ENCODE results near the gene PAQR6. TPM values are rescaled to one million over a fixed set of nuclear protein-coding genes. Genes with fewer than 3 reads are reported as not detected.

Gene PAQR6
- total RNA-seq, 1 donor from 2014 or later: 10.8 TPM

DNA sequence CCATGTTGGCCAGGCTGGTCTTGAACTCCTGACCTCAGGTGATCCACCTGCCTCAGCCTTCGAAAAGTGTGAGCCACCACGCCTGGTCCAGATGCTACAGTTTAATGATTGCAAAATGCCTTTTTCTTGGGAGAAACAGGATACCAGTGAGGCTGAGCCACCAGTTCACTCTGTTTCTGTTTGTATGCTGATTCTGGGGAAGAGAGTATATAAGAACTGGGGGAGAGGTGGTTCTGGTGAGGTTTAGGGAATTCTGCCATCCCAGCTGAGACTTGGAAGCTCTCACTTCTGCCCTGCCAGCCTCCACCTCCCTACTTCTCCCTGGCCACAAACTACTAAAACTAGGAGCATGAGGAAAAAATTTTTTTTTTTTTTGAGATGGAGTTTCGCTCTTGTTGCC is 43.2 kb downstream of the PAQR6 start:
- Mint-ChIP-seq H3K27me3 (ENCODE audit: unreplicated experiment) (no peaks in the 10 kb centered on the region), H3K4me1 (ENCODE audit: low read depth, unreplicated experiment) (no peaks in the 10 kb centered on the region), H3K4me3 (ENCODE audit: unreplicated experiment) (no peak overlapping the region), H3K9me3 (ENCODE audit: unreplicated experiment) (no peaks in the 10 kb centered on the region), H3K36me3 (ENCODE audit: unreplicated experiment) (peaks cover 4% of the 10 kb centered on the region), H3K27ac (ENCODE audit: unreplicated experiment) (no peak overlapping the region)
- no peak for DNase-seq
- TF ChIP-seq, protein P1, sequence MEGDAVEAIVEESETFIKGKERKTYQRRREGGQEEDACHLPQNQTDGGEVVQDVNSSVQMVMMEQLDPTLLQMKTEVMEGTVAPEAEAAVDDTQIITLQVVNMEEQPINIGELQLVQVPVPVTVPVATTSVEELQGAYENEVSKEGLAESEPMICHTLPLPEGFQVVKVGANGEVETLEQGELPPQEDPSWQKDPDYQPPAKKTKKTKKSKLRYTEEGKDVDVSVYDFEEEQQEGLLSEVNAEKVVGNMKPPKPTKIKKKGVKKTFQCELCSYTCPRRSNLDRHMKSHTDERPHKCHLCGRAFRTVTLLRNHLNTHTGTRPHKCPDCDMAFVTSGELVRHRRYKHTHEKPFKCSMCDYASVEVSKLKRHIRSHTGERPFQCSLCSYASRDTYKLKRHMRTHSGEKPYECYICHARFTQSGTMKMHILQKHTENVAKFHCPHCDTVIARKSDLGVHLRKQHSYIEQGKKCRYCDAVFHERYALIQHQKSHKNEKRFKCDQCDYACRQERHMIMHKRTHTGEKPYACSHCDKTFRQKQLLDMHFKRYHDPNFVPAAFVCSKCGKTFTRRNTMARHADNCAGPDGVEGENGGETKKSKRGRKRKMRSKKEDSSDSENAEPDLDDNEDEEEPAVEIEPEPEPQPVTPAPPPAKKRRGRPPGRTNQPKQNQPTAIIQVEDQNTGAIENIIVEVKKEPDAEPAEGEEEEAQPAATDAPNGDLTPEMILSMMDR (IDR thresholded peaks at IDR 0.05; ENCODE audit: partially characterized antibody, unreplicated experiment): no peak

DNA sequence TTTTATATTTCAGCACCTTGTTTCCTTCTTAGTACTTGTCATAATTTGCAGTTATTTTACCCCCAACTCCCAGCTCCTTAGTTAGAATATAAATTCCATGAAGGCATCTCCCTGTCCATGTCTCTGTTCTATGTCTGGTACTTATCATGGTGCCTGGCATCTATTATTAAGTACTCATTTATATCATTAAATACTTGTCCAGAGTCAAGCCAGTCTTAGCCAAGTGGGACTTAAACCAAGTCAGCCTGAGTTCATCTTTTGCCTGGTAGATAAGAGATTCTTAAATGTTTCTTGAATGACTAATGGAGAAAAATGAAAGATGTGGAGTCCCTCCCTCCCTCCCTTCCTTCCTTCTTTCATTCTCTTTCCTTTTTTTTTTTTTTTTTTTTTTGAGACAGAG is 44.5 kb downstream of the PAQR6 start:
- peaks cover 4% of the 10 kb centered on the region for H3K36me3 Mint-ChIP-seq (ENCODE audit: unreplicated experiment)

DNA sequence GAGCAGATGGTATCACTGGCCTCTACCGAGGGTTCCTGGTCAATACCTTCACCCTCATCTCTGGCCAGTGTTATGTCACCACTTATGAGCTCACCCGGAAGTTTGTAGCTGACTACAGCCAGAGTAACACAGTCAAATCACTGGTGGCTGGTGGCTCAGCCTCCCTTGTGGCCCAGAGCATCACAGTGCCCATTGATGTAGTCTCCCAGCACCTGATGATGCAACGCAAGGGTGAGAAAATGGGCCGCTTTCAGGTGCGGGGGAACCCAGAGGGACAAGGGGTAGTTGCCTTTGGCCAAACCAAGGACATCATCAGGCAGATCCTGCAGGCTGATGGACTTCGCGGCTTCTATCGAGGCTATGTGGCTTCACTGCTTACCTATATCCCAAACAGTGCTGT is 47.8 kb downstream of the PAQR6 start:
- no peaks in the 10 kb centered on the region for H3K27me3 Mint-ChIP-seq (ENCODE audit: unreplicated experiment)
- H3K4me3 Mint-ChIP-seq (ENCODE audit: unreplicated experiment): no peak overlapping the region
- TF ChIP-seq, protein P1 (IDR thresholded peaks at IDR 0.05; ENCODE audit: partially characterized antibody, unreplicated experiment): no peak
- H3K9me3 Mint-ChIP-seq (ENCODE audit: unreplicated experiment): no peaks in the 10 kb centered on the region
- no peak for DNase-seq
- no peak overlapping the region for H3K27ac Mint-ChIP-seq (ENCODE audit: unreplicated experiment)
- H3K4me1 Mint-ChIP-seq (ENCODE audit: low read depth, unreplicated experiment): peaks cover 11% of the 10 kb centered on the region
- no peaks in the 10 kb centered on the region for H3K36me3 Mint-ChIP-seq (ENCODE audit: unreplicated experiment)

More for the DNA sequence above, 44.5 kb downstream of the PAQR6 start:
- no peak for DNase-seq
- Mint-ChIP-seq H3K4me1 (ENCODE audit: low read depth, unreplicated experiment) (no peaks in the 10 kb centered on the region), H3K9me3 (ENCODE audit: unreplicated experiment) (no peaks in the 10 kb centered on the region), H3K27ac (ENCODE audit: unreplicated experiment) (no peak overlapping the region), H3K4me3 (ENCODE audit: unreplicated experiment) (no peak overlapping the region), H3K27me3 (ENCODE audit: unreplicated experiment) (no peaks in the 10 kb centered on the region)
- TF ChIP-seq, protein P1 (IDR thresholded peaks at IDR 0.05; ENCODE audit: partially characterized antibody, unreplicated experiment): no peak

DNA sequence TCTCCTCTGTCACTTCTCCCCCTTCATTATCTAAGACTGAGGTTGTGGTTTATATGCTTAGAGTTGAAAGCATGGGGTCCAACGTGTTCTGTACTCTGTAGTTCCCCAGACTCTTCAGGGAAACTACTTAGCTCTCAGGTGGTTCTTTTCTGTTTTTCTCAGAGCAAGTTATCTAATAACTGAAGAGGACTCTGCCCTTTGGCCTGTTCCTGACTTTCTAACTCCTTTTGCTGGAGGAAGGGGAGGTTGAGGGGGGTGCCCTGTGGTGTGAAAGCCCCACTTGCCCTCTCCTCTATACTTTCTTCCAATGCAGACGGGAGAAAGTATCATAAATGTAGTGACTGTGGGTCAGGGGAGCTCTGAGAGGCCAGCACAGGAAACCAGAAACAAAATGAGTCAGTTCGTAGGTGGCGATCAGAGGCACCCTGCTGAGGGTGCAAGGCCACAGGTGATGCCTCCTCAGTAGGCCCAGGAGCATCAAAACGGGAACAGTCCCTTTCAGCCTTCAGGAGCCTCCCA is 49.0 kb downstream of the PAQR6 start:
- peaks cover 5% of the 10 kb centered on the region for H3K9me3 Mint-ChIP-seq (ENCODE audit: unreplicated experiment)
- peaks cover 1% of the 10 kb centered on the region for H3K27me3 Mint-ChIP-seq (ENCODE audit: unreplicated experiment)
- H3K27ac Mint-ChIP-seq (ENCODE audit: unreplicated experiment): no peak overlapping the region
- no peak overlapping the region for H3K4me3 Mint-ChIP-seq (ENCODE audit: unreplicated experiment)
- H3K4me1 Mint-ChIP-seq (ENCODE audit: low read depth, unreplicated experiment): peaks cover 14% of the 10 kb centered on the region
- TF ChIP-seq, protein P1 (IDR thresholded peaks at IDR 0.05; ENCODE audit: partially characterized antibody, unreplicated experiment): no peak
- DNase-seq: no peak
- no peaks in the 10 kb centered on the region for H3K36me3 Mint-ChIP-seq (ENCODE audit: unreplicated experiment)

DNA sequence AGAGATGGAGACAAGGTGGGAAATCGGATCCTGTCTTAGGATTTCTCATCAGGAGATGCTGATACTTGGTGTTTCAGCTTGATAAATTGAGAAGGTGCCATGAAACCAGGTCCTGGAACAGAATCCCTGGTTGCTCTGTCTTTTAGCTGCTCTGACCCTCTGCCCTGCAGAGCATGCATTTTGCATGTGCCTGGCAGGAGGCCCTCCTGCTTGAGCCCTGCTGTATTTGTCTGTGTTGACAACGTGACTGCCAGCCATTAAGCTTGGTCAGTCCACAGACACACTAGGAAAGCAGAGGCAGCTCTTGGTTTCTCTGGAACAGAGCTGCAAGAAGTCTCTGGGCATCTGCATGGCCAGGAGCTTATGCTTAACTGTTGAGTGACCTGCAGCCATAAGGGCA is 51.4 kb downstream of the PAQR6 start:
- H3K9me3 Mint-ChIP-seq (ENCODE audit: unreplicated experiment): peaks cover 5% of the 10 kb centered on the region
- peaks cover 16% of the 10 kb centered on the region for H3K4me1 Mint-ChIP-seq (ENCODE audit: low read depth, unreplicated experiment)
- peaks cover 4% of the 10 kb centered on the region for H3K27me3 Mint-ChIP-seq (ENCODE audit: unreplicated experiment)
- TF ChIP-seq, protein P1 (IDR thresholded peaks at IDR 0.05; ENCODE audit: partially characterized antibody, unreplicated experiment): no peak
- DNase-seq: no peak
- no peaks in the 10 kb centered on the region for H3K36me3 Mint-ChIP-seq (ENCODE audit: unreplicated experiment)
- H3K27ac Mint-ChIP-seq (ENCODE audit: unreplicated experiment): no peak overlapping the region
- no peak overlapping the region for H3K4me3 Mint-ChIP-seq (ENCODE audit: unreplicated experiment)
